OCI-LY1 (cell line): ENCODE data around the gene PTPRD.

Experiments used
- EZH2 ChIP-seq: fragments of 200-600 bp; sonication (generic), shearing (Covaris generic); IDR thresholded peaks from 2 replicates; pipeline ENCODE4 v1.8.0; 2017; ENCODE audit warnings: borderline replicate concordance, mixed run types, mild to moderate bottlenecking, antibody characterized with exemption, low read length, moderate library complexity, mixed read lengths
- TF ChIP-seq, protein P1 (sequence below): fragments of 200-600 bp; sonication (generic), shearing (Covaris generic); IDR thresholded peaks from 2 replicates; pipeline ENCODE4 v1.5.1; 2017; ENCODE audit warnings: mild to moderate bottlenecking, antibody characterized with exemption, low read length, moderate library complexity, mixed read lengths

GRCh38 chr9:9924376-9924775 is 688.4 kb downstream of the PTPRD start:
- TF ChIP-seq, protein P1, sequence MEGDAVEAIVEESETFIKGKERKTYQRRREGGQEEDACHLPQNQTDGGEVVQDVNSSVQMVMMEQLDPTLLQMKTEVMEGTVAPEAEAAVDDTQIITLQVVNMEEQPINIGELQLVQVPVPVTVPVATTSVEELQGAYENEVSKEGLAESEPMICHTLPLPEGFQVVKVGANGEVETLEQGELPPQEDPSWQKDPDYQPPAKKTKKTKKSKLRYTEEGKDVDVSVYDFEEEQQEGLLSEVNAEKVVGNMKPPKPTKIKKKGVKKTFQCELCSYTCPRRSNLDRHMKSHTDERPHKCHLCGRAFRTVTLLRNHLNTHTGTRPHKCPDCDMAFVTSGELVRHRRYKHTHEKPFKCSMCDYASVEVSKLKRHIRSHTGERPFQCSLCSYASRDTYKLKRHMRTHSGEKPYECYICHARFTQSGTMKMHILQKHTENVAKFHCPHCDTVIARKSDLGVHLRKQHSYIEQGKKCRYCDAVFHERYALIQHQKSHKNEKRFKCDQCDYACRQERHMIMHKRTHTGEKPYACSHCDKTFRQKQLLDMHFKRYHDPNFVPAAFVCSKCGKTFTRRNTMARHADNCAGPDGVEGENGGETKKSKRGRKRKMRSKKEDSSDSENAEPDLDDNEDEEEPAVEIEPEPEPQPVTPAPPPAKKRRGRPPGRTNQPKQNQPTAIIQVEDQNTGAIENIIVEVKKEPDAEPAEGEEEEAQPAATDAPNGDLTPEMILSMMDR = no peak
- no peak for TF ChIP-seq EZH2
